DND-41 (cell line): ENCODE data around the gene TEC.

Experiments used
- ATAC-seq: fragments of 200-7000 bp; cut with Tn5 transposase; 3 replicates; pipeline ENCODE4 v1.9.1; 2021; ENCODE audit warnings: low read depth; ENCODE audit not compliant: insufficient read depth
- DNase-seq: peaks from one replicate; pipeline ENCODE4 v3.0.0-alpha.2; 2020
- H2AFZ ChIP-seq: 2 replicates; pipeline ENCODE4 v1.6.0; 2012; ENCODE audit warnings: low read depth, low read length
- H3K27ac ChIP-seq: 2 replicates; pipeline ENCODE4 v1.5.1; 2012; ENCODE audit warnings: low read length, inconsistent platforms
- H3K27me3 ChIP-seq: fragments of 200-600 bp; sonication (generic); 2 replicates; pipeline ENCODE4 v1.6.0; 2012; ENCODE audit warnings: low read length, mild to moderate bottlenecking, inconsistent platforms; ENCODE audit not compliant: insufficient read depth, poor library complexity
- H3K36me3 ChIP-seq: 2 replicates; pipeline ENCODE4 v1.5.1; 2012; ENCODE audit warnings: low read length, inconsistent platforms; ENCODE audit not compliant: insufficient read depth
- H3K4me1 ChIP-seq: 2 replicates; pipeline ENCODE4 v1.5.1; 2012; ENCODE audit warnings: mild to moderate bottlenecking, low read length; ENCODE audit not compliant: insufficient read depth
- H3K4me2 ChIP-seq: 2 replicates; pipeline ENCODE4 v1.6.0; 2012; ENCODE audit warnings: mild to moderate bottlenecking, moderate library complexity, low read length, inconsistent platforms; ENCODE audit not compliant: insufficient read depth
- H3K4me3 ChIP-seq, 2 experiments: fragments of 200-600 bp in 1 of 2; shearing (Covaris generic) in 1 of 2; 2 replicates each; pipeline ENCODE4 v1.5.1; 2012 to 2016; ENCODE audit warnings: inconsistent platforms in 2 of 2, low read length in 2 of 2, mild to moderate bottlenecking in 2 of 2, low read depth in 1 of 2, moderate library complexity in 1 of 2
- H3K79me2 ChIP-seq: 2 replicates; pipeline ENCODE4 v1.6.0; 2012; ENCODE audit warnings: low read length, inconsistent platforms; ENCODE audit not compliant: insufficient read depth
- H3K9ac ChIP-seq: 2 replicates; pipeline ENCODE4 v1.6.0; 2012; ENCODE audit warnings: low read depth, mild to moderate bottlenecking, inconsistent platforms, low read length, moderate library complexity
- H3K9me3 ChIP-seq: 2 replicates; pipeline ENCODE4 v1.5.1; 2012; ENCODE audit warnings: low read length, moderate library complexity, mild to moderate bottlenecking, inconsistent platforms; ENCODE audit not compliant: insufficient read depth, severe bottlenecking
- H4K20me1 ChIP-seq: 2 replicates; pipeline ENCODE4 v1.6.0; 2012; ENCODE audit warnings: low read length; ENCODE audit not compliant: insufficient read depth
- CTCF ChIP-seq: IDR thresholded peaks from 2 replicates; pipeline ENCODE4 v1.5.1; 2012; ENCODE audit warnings: borderline replicate concordance, low read length, moderate library complexity, mild to moderate bottlenecking; ENCODE audit not compliant: poor library complexity, severe bottlenecking; ENCODE audit errors: extremely low read depth
- EZH2 ChIP-seq: IDR thresholded peaks from 3 replicates; pipeline ENCODE4 v1.6.1; 2012; ENCODE audit warnings: borderline replicate concordance, low read depth, mild to moderate bottlenecking, moderate library complexity, low read length, inconsistent platforms; ENCODE audit not compliant: severe bottlenecking

Gene TEC

DNA sequence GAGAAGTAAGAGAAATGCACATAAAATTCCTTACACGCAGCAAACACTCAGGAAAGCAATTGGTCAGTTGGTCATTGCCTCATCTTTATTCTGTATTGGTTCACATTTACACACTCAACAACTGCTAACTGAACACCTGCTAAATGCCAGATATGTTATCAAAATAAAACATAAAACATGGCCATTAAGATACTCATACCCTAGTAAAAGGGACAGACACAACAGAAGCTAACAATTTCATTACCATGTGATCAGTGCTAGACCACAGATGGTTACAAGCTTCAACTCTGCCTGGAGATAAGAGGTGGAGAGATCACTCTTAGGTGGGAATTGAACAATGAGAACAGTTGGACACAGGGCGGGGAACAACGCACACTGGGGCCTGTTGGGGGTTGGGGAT, 26.2 kb downstream of the TEC start:
- Histone ChIP-seq H3K27ac (no peak overlapping the region), H3K4me2 (no peak overlapping the region), H3K4me3 (no peak overlapping the region), H2AFZ (no peak overlapping the region), H4K20me1 (no peaks in the 10 kb centered on the region), H3K9me3 (no peaks in the 10 kb centered on the region), H3K4me1 (no peaks in the 10 kb centered on the region), H3K79me2 (no peaks in the 10 kb centered on the region), H3K9ac (no peak overlapping the region), H3K27me3 (peaks cover 2% of the 10 kb centered on the region), H3K36me3 (no peaks in the 10 kb centered on the region)
- ATAC-seq (no peak), DNase-seq (no peak)
- TF ChIP-seq CTCF: no peak
- no peak for TF ChIP-seq EZH2

- Histone ChIP-seq H3K27ac (no peak overlapping the region), H3K27me3 (peaks cover 2% of the 10 kb centered on the region), H3K4me2 (no peak overlapping the region), H3K4me3 (no peak overlapping the region), H3K79me2 (no peaks in the 10 kb centered on the region), H2AFZ (no peak overlapping the region), H3K9ac (no peak overlapping the region), H3K36me3 (no peaks in the 10 kb centered on the region), H4K20me1 (no peaks in the 10 kb centered on the region), H3K9me3 (no peaks in the 10 kb centered on the region), H3K4me1 (no peaks in the 10 kb centered on the region)
- DNase-seq (no peak), ATAC-seq (no peak)
- TF ChIP-seq EZH2 (no peak), CTCF (no peak)
These were observed 27.0 kb downstream of the TEC start for GRCh38 chr4:48242511-48243195.

GRCh38 chr4:48241731-48242130, 27.9 kb downstream of the TEC start:
- no peak for ATAC-seq
- no peak overlapping the region for H3K4me3 ChIP-seq
- no peak overlapping the region for H3K27ac ChIP-seq
- TF ChIP-seq EZH2 (no peak), CTCF (no peak)
- no peaks in the 10 kb centered on the region for H3K4me1 ChIP-seq
- H3K36me3 ChIP-seq: no peaks in the 10 kb centered on the region
- no peak overlapping the region for H3K9ac ChIP-seq
- no peak for DNase-seq
- H3K9me3 ChIP-seq: no peaks in the 10 kb centered on the region
- H2AFZ ChIP-seq: no peak overlapping the region
- H4K20me1 ChIP-seq: no peaks in the 10 kb centered on the region
- H3K27me3 ChIP-seq: peaks cover 2% of the 10 kb centered on the region
- no peaks in the 10 kb centered on the region for H3K79me2 ChIP-seq
- H3K4me2 ChIP-seq: no peak overlapping the region
